Testis (tissue), 3 donors: ENCODE measurements around the gene UBTD2. TPM values are rescaled to one million over a fixed set of nuclear protein-coding genes. Genes with fewer than 3 reads are reported as not detected.

Source experiments
- DNase-seq: peaks from one replicate; pipeline ENCODE4 v3.0.0-alpha.2; 2019
- H3K27ac ChIP-seq, 2 donors: fragments of 200-600 bp; sonication (generic); one replicate each; pipeline ENCODE4 v1.5.1; 2019
- H3K27me3 ChIP-seq: fragments of 200-600 bp; sonication (generic); one replicate; pipeline ENCODE4 v1.5.1; 2019
- H3K36me3 ChIP-seq: fragments of 200-600 bp; sonication (generic); one replicate; pipeline ENCODE4 v1.5.1; 2017; ENCODE audit warnings: low read depth; ENCODE audit errors: missing control alignments
- H3K4me1 ChIP-seq: fragments of 200-600 bp; sonication (generic); one replicate; pipeline ENCODE4 v1.5.1; 2019
- H3K4me3 ChIP-seq, 2 donors: fragments of 200-600 bp; sonication (generic); one replicate each; pipeline ENCODE4 v1.5.1; 2017 to 2019
- H3K9me3 ChIP-seq: fragments of 200-600 bp; sonication (generic); one replicate; pipeline ENCODE4 v1.5.1; 2017
- POLR2A ChIP-seq: fragments of 450-650 bp; IDR thresholded peaks from one replicate; pipeline ENCODE4 v1.6.1; 2017; ENCODE audit warnings: antibody characterized with exemption, mild to moderate bottlenecking, moderate library complexity
- WGBS, 2 donors: methylation state at CpG; one replicate each; pipeline ENCODE4 v1.1.5; 2018; 5-methylcytosine and 5-hydroxymethylcytosine counted together
- intact Hi-C: fragments of 100-400 bp; cut with DNase I; formaldehyde crosslinking; loops from one replicate; pipeline ENCODE4 v1.15.1; 2023; ENCODE audit warnings: low total_unique reads
- polyA plus RNA-seq: library from polyadenylated mRNA; stranded (reverse); fragments of 350-450 nt; fragmentation: Illumina TruSeq; extraction: RNeasy Lipid Tissue Mini Kit (QIAGEN cat#74804); gene quantifications from one replicate; pipeline ENCODE4 v1.2.3, GENCODE V29; 2014; ENCODE audit warnings: low read depth, low replicate concordance; ENCODE audit not compliant: insufficient read depth
- total RNA-seq, 2 donors: library from RNA; depleted of rRNA; stranded (reverse); fragments of >200 nt; gene quantifications; one replicate each; pipeline ENCODE4 v1.2.3, GENCODE V29; 2016
- TF ChIP-seq, protein P1 (sequence below), 3 experiments: fragments of 450-650 bp in 2 of 3; fragments of 200-600 bp in 1 of 3; sonication (generic) in 1 of 3; IDR thresholded peaks; one replicate each; pipeline ENCODE4 v1.5.1; 2016 to 2019; ENCODE audit warnings: antibody characterized with exemption in 3 of 3, mild to moderate bottlenecking in 2 of 3, moderate library complexity in 1 of 3

Gene UBTD2
- total and polyA plus RNA-seq, 3 donors from 2014 or later, result 41.2 to 53.9 (median 51.8) TPM

- intact Hi-C loops, result no loop called here
- DNase-seq, result no peak
- Histone ChIP-seq H3K4me3 (peak overlapping the region; percentile 72 to 81), H3K27ac (peak overlapping the region; percentile 88 to 93), H3K27me3 (no peaks in the 10 kb centered on the region), H3K4me1 (peaks cover 20% of the 10 kb centered on the region), H3K9me3 (no peaks in the 10 kb centered on the region), H3K36me3 (no peaks in the 10 kb centered on the region)
- TF ChIP-seq, protein P1, sequence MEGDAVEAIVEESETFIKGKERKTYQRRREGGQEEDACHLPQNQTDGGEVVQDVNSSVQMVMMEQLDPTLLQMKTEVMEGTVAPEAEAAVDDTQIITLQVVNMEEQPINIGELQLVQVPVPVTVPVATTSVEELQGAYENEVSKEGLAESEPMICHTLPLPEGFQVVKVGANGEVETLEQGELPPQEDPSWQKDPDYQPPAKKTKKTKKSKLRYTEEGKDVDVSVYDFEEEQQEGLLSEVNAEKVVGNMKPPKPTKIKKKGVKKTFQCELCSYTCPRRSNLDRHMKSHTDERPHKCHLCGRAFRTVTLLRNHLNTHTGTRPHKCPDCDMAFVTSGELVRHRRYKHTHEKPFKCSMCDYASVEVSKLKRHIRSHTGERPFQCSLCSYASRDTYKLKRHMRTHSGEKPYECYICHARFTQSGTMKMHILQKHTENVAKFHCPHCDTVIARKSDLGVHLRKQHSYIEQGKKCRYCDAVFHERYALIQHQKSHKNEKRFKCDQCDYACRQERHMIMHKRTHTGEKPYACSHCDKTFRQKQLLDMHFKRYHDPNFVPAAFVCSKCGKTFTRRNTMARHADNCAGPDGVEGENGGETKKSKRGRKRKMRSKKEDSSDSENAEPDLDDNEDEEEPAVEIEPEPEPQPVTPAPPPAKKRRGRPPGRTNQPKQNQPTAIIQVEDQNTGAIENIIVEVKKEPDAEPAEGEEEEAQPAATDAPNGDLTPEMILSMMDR (IDR thresholded peaks at IDR 0.05), result no peak
- no peak for TF ChIP-seq POLR2A
- WGBS, 2 donors, result 1 to 2% methylated on average over 11 of the region's 11 CpGs
Measured at GRCh38 chr5:172284611-172284980, 1.0 kb upstream of the UBTD2 start.

GRCh38 chr5:172283862-172284610 lies 472 bp upstream of the UBTD2 start:
- peak; percentile 90 for DNase-seq
- H3K27me3 ChIP-seq, result no peaks in the 10 kb centered on the region
- no peak for TF ChIP-seq POLR2A
- TF ChIP-seq, protein P1 (IDR thresholded peaks at IDR 0.05), result no peak
- intact Hi-C loops, result no loop called here
- H3K27ac ChIP-seq, result peak overlapping the region; percentile 88 to 93
- H3K9me3 ChIP-seq, result no peaks in the 10 kb centered on the region
- H3K4me1 ChIP-seq, result peaks cover 20% of the 10 kb centered on the region
- H3K4me3 ChIP-seq, result peak overlapping the region; percentile 72 to 81
- no peaks in the 10 kb centered on the region for H3K36me3 ChIP-seq
- WGBS, 2 donors, result 0 to 1% methylated on average over 29 to 41 of the region's 79 CpGs

DNA sequence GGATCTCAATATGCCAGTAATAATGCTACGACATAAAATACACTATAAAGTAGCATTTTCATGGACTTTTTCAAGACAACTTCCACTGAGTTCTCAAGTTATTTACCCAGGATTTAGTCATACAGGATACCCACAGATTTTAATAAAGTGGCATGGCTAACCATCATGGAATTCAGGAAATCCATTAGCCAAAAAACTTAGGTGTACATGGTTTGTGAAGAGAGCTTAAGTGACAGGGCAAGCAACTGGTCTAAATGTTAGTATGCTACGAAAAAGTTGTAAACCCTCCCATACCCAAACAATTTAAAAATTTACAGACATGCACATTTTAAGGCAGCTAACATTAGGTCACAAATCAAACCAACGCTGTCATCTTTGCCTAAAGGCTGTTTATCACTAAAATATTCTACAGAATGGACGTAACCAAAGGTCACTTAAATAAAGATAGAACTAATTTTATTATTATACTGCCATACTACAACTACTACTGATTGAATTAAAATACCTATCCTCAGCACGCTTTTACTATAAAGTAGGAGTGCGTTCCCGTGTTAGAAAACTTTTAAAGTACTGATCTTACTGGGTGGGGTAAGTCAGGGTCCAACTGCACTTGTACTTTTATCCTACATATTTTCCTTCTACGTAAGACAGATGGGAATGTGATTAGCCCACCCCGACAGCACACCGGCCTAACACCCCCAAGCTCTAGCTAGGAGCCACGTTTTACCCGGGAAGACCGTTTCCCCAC lies 1.1 kb downstream of the UBTD2 start:
- H3K36me3 ChIP-seq, result no peaks in the 10 kb centered on the region
- no peaks in the 10 kb centered on the region for H3K27me3 ChIP-seq
- peak overlapping the region; percentile 93 to 94 for H3K27ac ChIP-seq
- H3K4me1 ChIP-seq, result peaks cover 20% of the 10 kb centered on the region
- no peaks in the 10 kb centered on the region for H3K9me3 ChIP-seq
- peak overlapping the region; percentile 72 to 97 for H3K4me3 ChIP-seq
- TF ChIP-seq POLR2A, result no peak
- TF ChIP-seq, protein P1 (IDR thresholded peaks at IDR 0.05), result no peak
- DNase-seq, result no peak
- intact Hi-C loops, result no loop called here
- 6 to 7% methylated on average over 13 of the region's 13 CpGs for WGBS, 2 donors

- H3K4me3 ChIP-seq, result no peak overlapping the region
- intact Hi-C loops, result no loop called here
- H3K36me3 ChIP-seq, result no peaks in the 10 kb centered on the region
- H3K27me3 ChIP-seq, result no peaks in the 10 kb centered on the region
- DNase-seq, result no peak
- H3K4me1 ChIP-seq, result peaks cover 23% of the 10 kb centered on the region
- TF ChIP-seq, protein P1 (IDR thresholded peaks at IDR 0.05), result no peak
- no peak for TF ChIP-seq POLR2A
- WGBS, 2 donors, result 51 to 60% methylated on average over 6 of the region's 6 CpGs
- no peaks in the 10 kb centered on the region for H3K9me3 ChIP-seq
- H3K27ac ChIP-seq, result peak overlapping the region; percentile 39 to 93
Measured at GRCh38 chr5:172281346-172281745, 2.2 kb downstream of the UBTD2 start.
